Thoracic aorta (tissue), 2 donors: ENCODE results near the gene ASS1. TPM values are rescaled to one million over a fixed set of nuclear protein-coding genes. Genes with fewer than 3 reads are reported as not detected.

Source experiments
- ATAC-seq: fragments of 150-250 bp; one replicate; pipeline ENCODE4 v1.8.0; 2017; ENCODE audit warnings: low read depth; ENCODE audit not compliant: insufficient number of reproducible peaks, low FRiP score
- DNase-seq: peaks from one replicate; pipeline ENCODE4 v3.0.0-alpha.2; 2020; ENCODE audit warnings: low spot score
- H3K27ac ChIP-seq, 2 donors: fragments of 200-600 bp; sonication (generic); 1 replicate in 1 of 2; 2 replicates in 1 of 2; pipeline ENCODE4 v1.5.1; 2016; ENCODE audit warnings: mild to moderate bottlenecking in 2 of 2, moderate library complexity in 2 of 2
- H3K27me3 ChIP-seq: fragments of 200-600 bp; sonication (generic); replicated peaks from 2 replicates; pipeline ENCODE4 v1.6.0; 2016; ENCODE audit warnings: mild to moderate bottlenecking; ENCODE audit not compliant: insufficient read depth
- H3K36me3 ChIP-seq: fragments of 200-600 bp; sonication (generic); one replicate; pipeline ENCODE4 v1.5.1; 2016
- H3K4me1 ChIP-seq, 2 donors: fragments of 200-600 bp; sonication (generic); 1 replicate in 1 of 2; 2 replicates in 1 of 2; pipeline versions ENCODE4 v1.5.1 to v1.6.0; 2016; ENCODE audit warnings: low read depth in 2 of 2, mild to moderate bottlenecking in 1 of 2; ENCODE audit not compliant: control insufficient read depth in 1 of 2
- H3K4me3 ChIP-seq: fragments of 200-600 bp; sonication (generic); 2 replicates; pipeline ENCODE4 v1.5.1; 2016; ENCODE audit warnings: mild to moderate bottlenecking
- H3K9me3 ChIP-seq: fragments of 200-600 bp; sonication (generic); 2 replicates; pipeline ENCODE4 v1.5.1; 2016
- total RNA-seq, 2 donors: library from RNA; depleted of rRNA; stranded (reverse); fragments of >200 nt; gene quantifications; one replicate each; pipeline versions ENCODE4 v1.1.0 to v1.2.3, GENCODE V29; 2016
- TF ChIP-seq, protein P1 (sequence below): fragments of 200-600 bp; sonication (generic); IDR thresholded peaks from one replicate; pipeline ENCODE4 v1.5.1; 2019; ENCODE audit warnings: antibody characterized with exemption

The ASS1 gene
- 10 to 100 TPM; 65.4 to 81.7 TPM for total RNA-seq

GRCh38 chr9:130444565-130445221, at the start of gene ASS1:
Gene ASS1 (plus strand): TSS chr9:130444961. CDS start chr9:130452229, 7,268 bp downstream.
- ATAC-seq = no peak
- Histone ChIP-seq H3K27me3 (no peaks in the 10 kb centered on the region), H3K4me1 (peaks cover 15 to 39% of the 10 kb centered on the region in 2 donors), H3K36me3 (no peaks in the 10 kb centered on the region), H3K27ac (peak within 1 kb of the TSS; percentile 70 to 80), H3K9me3 (peaks cover 9% of the 10 kb centered on the region), H3K4me3 (peak within 1 kb of the TSS; percentile 90)
- TF ChIP-seq, protein P1, sequence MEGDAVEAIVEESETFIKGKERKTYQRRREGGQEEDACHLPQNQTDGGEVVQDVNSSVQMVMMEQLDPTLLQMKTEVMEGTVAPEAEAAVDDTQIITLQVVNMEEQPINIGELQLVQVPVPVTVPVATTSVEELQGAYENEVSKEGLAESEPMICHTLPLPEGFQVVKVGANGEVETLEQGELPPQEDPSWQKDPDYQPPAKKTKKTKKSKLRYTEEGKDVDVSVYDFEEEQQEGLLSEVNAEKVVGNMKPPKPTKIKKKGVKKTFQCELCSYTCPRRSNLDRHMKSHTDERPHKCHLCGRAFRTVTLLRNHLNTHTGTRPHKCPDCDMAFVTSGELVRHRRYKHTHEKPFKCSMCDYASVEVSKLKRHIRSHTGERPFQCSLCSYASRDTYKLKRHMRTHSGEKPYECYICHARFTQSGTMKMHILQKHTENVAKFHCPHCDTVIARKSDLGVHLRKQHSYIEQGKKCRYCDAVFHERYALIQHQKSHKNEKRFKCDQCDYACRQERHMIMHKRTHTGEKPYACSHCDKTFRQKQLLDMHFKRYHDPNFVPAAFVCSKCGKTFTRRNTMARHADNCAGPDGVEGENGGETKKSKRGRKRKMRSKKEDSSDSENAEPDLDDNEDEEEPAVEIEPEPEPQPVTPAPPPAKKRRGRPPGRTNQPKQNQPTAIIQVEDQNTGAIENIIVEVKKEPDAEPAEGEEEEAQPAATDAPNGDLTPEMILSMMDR = no peak
- no peak for DNase-seq

- Histone ChIP-seq H3K4me3 (no peak overlapping the region), H3K36me3 (no peaks in the 10 kb centered on the region), H3K9me3 (no peaks in the 10 kb centered on the region), H3K27me3 (no peaks in the 10 kb centered on the region), H3K27ac (no peak overlapping the region), H3K4me1 (no peaks in the 10 kb centered on the region)
- TF ChIP-seq, protein P1 = no peak
- DNase-seq (no peak), ATAC-seq (no peak)
These were observed 48.8 kb upstream of the ASS1 start for GRCh38 chr9:130395810-130396435.

DNA sequence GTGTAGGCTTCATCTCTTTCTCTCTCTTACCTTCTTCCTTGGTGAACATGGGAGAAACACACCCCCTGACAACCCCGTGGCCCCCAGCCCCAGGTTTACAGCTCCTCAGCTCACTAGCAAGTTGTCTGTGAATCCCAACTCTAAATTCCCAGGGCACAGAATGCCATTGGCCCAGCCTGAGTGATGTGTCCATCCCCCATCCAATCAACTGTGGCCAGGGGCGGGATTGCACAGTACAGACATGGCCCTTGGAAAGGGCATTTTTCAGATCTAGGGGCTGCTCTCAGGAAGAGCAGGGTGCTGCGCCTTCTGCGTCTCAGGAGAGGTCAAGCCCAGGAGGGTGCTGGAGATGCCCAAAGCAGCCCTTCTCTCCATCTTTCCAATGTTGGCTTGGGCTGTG, 48.2 kb upstream of the ASS1 start:
- Histone ChIP-seq H3K27ac (no peak overlapping the region), H3K4me1 (no peaks in the 10 kb centered on the region), H3K36me3 (no peaks in the 10 kb centered on the region), H3K9me3 (no peaks in the 10 kb centered on the region), H3K27me3 (no peaks in the 10 kb centered on the region), H3K4me3 (no peak overlapping the region)
- TF ChIP-seq, protein P1 = no peak
- ATAC-seq (no peak), DNase-seq (no peak)

GRCh38 chr9:130398487-130399240, 46.1 kb upstream of the ASS1 start:
- ATAC-seq = no peak
- Histone ChIP-seq H3K9me3 (no peaks in the 10 kb centered on the region), H3K27ac (no peak overlapping the region), H3K27me3 (no peaks in the 10 kb centered on the region), H3K4me1 (no peaks in the 10 kb centered on the region), H3K36me3 (no peaks in the 10 kb centered on the region), H3K4me3 (no peak overlapping the region)
- DNase-seq = no peak
- TF ChIP-seq, protein P1 = no peak

GRCh38 chr9:130399768-130400167, 45.0 kb upstream of the ASS1 start:
- TF ChIP-seq, protein P1 = no peak
- DNase-seq (no peak), ATAC-seq (no peak)
- Histone ChIP-seq H3K36me3 (no peaks in the 10 kb centered on the region), H3K4me3 (no peak overlapping the region), H3K4me1 (no peaks in the 10 kb centered on the region), H3K27ac (no peak overlapping the region), H3K9me3 (no peaks in the 10 kb centered on the region), H3K27me3 (no peaks in the 10 kb centered on the region)
